Loucy (cell line): ENCODE measurements around the gene WDPCP.
"Not testable (repeated sequence)": the region's sequence is repeated elsewhere in the genome, so short reads cannot be mapped to it uniquely, and the experiment has no call there.

Source experiments
- H2AFZ ChIP-seq: fragments of 200-600 bp; sonication (generic); 2 replicates; pipeline ENCODE4 v1.6.0; 2016; ENCODE audit warnings: antibody characterized with exemption, mild to moderate bottlenecking, low read length, moderate library complexity
- H3F3A ChIP-seq: fragments of 200-600 bp; 2 replicates; pipeline ENCODE4 v1.6.0; 2016; ENCODE audit warnings: antibody characterized with exemption, low read depth, mild to moderate bottlenecking
- H3K27me3 ChIP-seq: fragments of 200-600 bp; sonication (generic); 2 replicates; pipeline ENCODE4 v1.6.1; 2014; ENCODE audit warnings: low read length, mild to moderate bottlenecking; ENCODE audit not compliant: insufficient read depth, poor library complexity, severe bottlenecking
- H3K36me3 ChIP-seq: fragments of 200-600 bp; sonication (generic); 2 replicates; pipeline ENCODE4 v1.6.1; 2016; ENCODE audit warnings: low read length; ENCODE audit not compliant: insufficient read depth
- H3K4me1 ChIP-seq: fragments of 200-600 bp; sonication (generic); 2 replicates; pipeline ENCODE4 v1.5.1; 2014; ENCODE audit warnings: low read length, mild to moderate bottlenecking; ENCODE audit not compliant: insufficient read depth, poor library complexity, severe bottlenecking
- H3K4me2 ChIP-seq: fragments of 200-600 bp; sonication (generic); 2 replicates; pipeline ENCODE4 v1.6.0; 2014; ENCODE audit warnings: antibody characterized with exemption, low read length, low read depth, mild to moderate bottlenecking; ENCODE audit not compliant: poor library complexity, severe bottlenecking
- H3K4me3 ChIP-seq: fragments of 200-600 bp; sonication (generic); 2 replicates; pipeline ENCODE4 v1.5.1; 2014; ENCODE audit warnings: low read length, mild to moderate bottlenecking, mixed read lengths; ENCODE audit not compliant: poor library complexity, severe bottlenecking
- H3K79me2 ChIP-seq: fragments of 200-600 bp; sonication (generic); 2 replicates; pipeline ENCODE4 v1.6.1; 2014; ENCODE audit warnings: low read length; ENCODE audit not compliant: insufficient read depth
- H3K9ac ChIP-seq: fragments of 200-600 bp; sonication (generic); 2 replicates; pipeline ENCODE4 v1.6.0; 2014; ENCODE audit warnings: mild to moderate bottlenecking, low read depth, low read length, moderate library complexity; ENCODE audit not compliant: poor library complexity, severe bottlenecking
- H3K9me2 ChIP-seq: fragments of 200-600 bp; sonication (generic); replicated peaks from 2 replicates; pipeline ENCODE4 v1.6.1; 2016; ENCODE audit warnings: low read depth, low read length, mixed read lengths
- H3K9me3 ChIP-seq: fragments of 200-600 bp; sonication (generic); 2 replicates; pipeline ENCODE4 v1.6.1; 2014; ENCODE audit warnings: mild to moderate bottlenecking, antibody characterized with exemption, low read length, low read depth; ENCODE audit not compliant: insufficient read depth
- H4K20me1 ChIP-seq: fragments of 200-600 bp; sonication (generic); 2 replicates; pipeline ENCODE4 v1.6.0; 2014; ENCODE audit warnings: antibody characterized with exemption, low read length, mild to moderate bottlenecking; ENCODE audit not compliant: insufficient read depth, poor library complexity, severe bottlenecking
- EZH2phosphoT487 ChIP-seq: fragments of 200-600 bp; IDR thresholded peaks from 2 replicates; pipeline ENCODE4 v1.6.1; 2018; ENCODE audit warnings: antibody characterized with exemption, mild to moderate bottlenecking, moderate library complexity, borderline replicate concordance
- TF ChIP-seq, protein P1 (sequence below): fragments of 200-600 bp; sonication (generic); conservative IDR thresholded peaks from 2 replicates; pipeline ENCODE4 v1.5.1; 2014; ENCODE audit warnings: mild to moderate bottlenecking, antibody characterized with exemption, low read length

WDPCP gene

GRCh38 chr2:63628403-63628942 is 40.2 kb upstream of the WDPCP start:
- H2AFZ ChIP-seq: no peak overlapping the region
- H4K20me1 ChIP-seq: no peaks in the 10 kb centered on the region
- no peak overlapping the region for H3K4me3 ChIP-seq
- peaks cover 7% of the 10 kb centered on the region; the same call in 1 of the 2 replicates for H3K9me3 ChIP-seq
- no peaks in the 10 kb centered on the region for H3K27me3 ChIP-seq
- no peaks in the 10 kb centered on the region for H3K36me3 ChIP-seq
- no peak overlapping the region for H3K4me2 ChIP-seq
- no peaks in the 10 kb centered on the region for H3K79me2 ChIP-seq
- TF ChIP-seq, protein P1, sequence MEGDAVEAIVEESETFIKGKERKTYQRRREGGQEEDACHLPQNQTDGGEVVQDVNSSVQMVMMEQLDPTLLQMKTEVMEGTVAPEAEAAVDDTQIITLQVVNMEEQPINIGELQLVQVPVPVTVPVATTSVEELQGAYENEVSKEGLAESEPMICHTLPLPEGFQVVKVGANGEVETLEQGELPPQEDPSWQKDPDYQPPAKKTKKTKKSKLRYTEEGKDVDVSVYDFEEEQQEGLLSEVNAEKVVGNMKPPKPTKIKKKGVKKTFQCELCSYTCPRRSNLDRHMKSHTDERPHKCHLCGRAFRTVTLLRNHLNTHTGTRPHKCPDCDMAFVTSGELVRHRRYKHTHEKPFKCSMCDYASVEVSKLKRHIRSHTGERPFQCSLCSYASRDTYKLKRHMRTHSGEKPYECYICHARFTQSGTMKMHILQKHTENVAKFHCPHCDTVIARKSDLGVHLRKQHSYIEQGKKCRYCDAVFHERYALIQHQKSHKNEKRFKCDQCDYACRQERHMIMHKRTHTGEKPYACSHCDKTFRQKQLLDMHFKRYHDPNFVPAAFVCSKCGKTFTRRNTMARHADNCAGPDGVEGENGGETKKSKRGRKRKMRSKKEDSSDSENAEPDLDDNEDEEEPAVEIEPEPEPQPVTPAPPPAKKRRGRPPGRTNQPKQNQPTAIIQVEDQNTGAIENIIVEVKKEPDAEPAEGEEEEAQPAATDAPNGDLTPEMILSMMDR: no peak
- H3K9ac ChIP-seq: no peak overlapping the region
- H3F3A ChIP-seq: no peaks in the 10 kb centered on the region
- no peaks in the 10 kb centered on the region for H3K9me2 ChIP-seq
- peaks cover 5% of the 10 kb centered on the region for H3K4me1 ChIP-seq

DNA sequence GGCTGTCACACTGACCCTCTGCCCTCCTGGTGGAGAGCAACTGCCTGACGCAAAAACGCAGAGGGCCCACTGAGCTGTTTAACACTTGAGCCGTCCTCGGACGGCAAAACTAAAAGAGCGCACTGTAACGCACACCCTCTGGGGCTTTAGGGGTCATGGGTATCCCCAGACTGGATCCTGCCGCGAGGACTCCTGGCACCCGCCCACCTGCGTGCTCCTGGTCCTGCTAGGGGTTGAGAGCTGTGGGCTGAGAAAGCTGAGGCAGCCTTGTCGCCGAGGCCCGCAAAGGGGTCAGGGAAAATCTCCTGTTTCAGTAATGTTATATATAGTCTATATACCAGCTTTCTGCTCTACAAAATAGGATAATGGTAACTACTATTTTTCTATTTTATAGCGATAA is 39.6 kb upstream of the WDPCP start:
- H4K20me1 ChIP-seq: no peaks in the 10 kb centered on the region
- H3K4me2 ChIP-seq: no peak overlapping the region
- H3K9me3 ChIP-seq: peaks cover 7% of the 10 kb centered on the region; the same call in 1 of the 2 replicates
- H3K4me1 ChIP-seq: peaks cover 5% of the 10 kb centered on the region
- no peak overlapping the region for H2AFZ ChIP-seq
- no peak for TF ChIP-seq EZH2phosphoT487
- TF ChIP-seq, protein P1: no peak
- no peaks in the 10 kb centered on the region for H3K79me2 ChIP-seq
- no peaks in the 10 kb centered on the region for H3K9me2 ChIP-seq
- no peaks in the 10 kb centered on the region for H3K36me3 ChIP-seq
- H3K27me3 ChIP-seq: no peaks in the 10 kb centered on the region
- no peaks in the 10 kb centered on the region for H3F3A ChIP-seq
- no peak overlapping the region for H3K4me3 ChIP-seq
- no peak overlapping the region for H3K9ac ChIP-seq

DNA sequence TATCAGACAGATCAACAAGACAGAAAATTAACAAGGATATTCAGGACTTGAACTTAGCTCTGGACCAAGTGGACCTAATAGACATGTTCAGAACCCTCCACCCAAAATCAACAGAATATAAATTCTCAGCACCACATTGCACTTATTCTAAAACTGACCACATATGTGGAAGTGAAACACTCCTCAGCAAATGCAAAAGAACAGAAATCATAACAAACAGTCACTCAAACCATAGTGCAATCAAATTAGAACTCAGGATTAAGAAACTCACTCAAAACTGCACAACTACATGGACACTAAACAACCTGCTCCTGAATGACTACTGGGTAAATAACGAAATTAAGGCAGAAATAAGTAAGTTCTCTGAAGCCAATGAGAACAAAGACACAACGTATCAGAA is 35.5 kb upstream of the WDPCP start:
- H3K4me3 ChIP-seq, H3F3A ChIP-seq, H3K36me3 ChIP-seq, H3K79me2 ChIP-seq, H3K9me2 ChIP-seq, H3K4me2 ChIP-seq, H2AFZ ChIP-seq, H3K9ac ChIP-seq, H4K20me1 ChIP-seq, H3K4me1 ChIP-seq, H3K9me3 ChIP-seq, H3K27me3 ChIP-seq: not testable (repeated sequence)

GRCh38 chr2:63622751-63623150 is 34.5 kb upstream of the WDPCP start:
- no peak overlapping the region for H3K4me3 ChIP-seq
- no peaks in the 10 kb centered on the region for H3K9me3 ChIP-seq
- H3K4me1 ChIP-seq: peaks cover 5% of the 10 kb centered on the region
- H3K9me2 ChIP-seq: no peaks in the 10 kb centered on the region
- H3K36me3 ChIP-seq: no peaks in the 10 kb centered on the region
- H2AFZ ChIP-seq: no peak overlapping the region
- TF ChIP-seq, protein P1: no peak
- TF ChIP-seq EZH2phosphoT487: no peak
- no peaks in the 10 kb centered on the region for H3K27me3 ChIP-seq
- H3F3A ChIP-seq: no peaks in the 10 kb centered on the region
- H3K79me2 ChIP-seq: no peaks in the 10 kb centered on the region
- H4K20me1 ChIP-seq: no peaks in the 10 kb centered on the region
- H3K4me2 ChIP-seq: no peak overlapping the region
- no peak overlapping the region for H3K9ac ChIP-seq
